GM23248 (cell line): ENCODE data around the gene ITGA11. TPM values are rescaled to one million over a fixed set of nuclear protein-coding genes. Genes with fewer than 3 reads are reported as not detected.
A peak's percentile ranks its signal among the peaks of the same experiment; 100 is the strongest.

Source experiments
- DNase-seq: peaks from one replicate; pipeline ENCODE4 v3.0.0-alpha.2; 2015
- H2AFZ ChIP-seq: fragments of 200-600 bp; sonication (generic); 2 replicates; pipeline ENCODE4 v1.6.1; 2016; ENCODE audit warnings: antibody characterized with exemption
- H3F3A ChIP-seq: fragments of 200-600 bp; sonication (generic); 2 replicates; pipeline ENCODE4 v1.6.1; 2016; ENCODE audit warnings: mild to moderate bottlenecking, antibody characterized with exemption, mixed run types; ENCODE audit not compliant: insufficient read depth
- H3K27ac ChIP-seq: fragments of 200-600 bp; sonication (generic); 2 replicates; pipeline ENCODE4 v1.5.1; 2016; ENCODE audit warnings: mild to moderate bottlenecking
- H3K27me3 ChIP-seq: fragments of 200-600 bp; sonication (generic); replicated peaks from 2 replicates; pipeline ENCODE4 v1.6.1; 2016; ENCODE audit warnings: mild to moderate bottlenecking; ENCODE audit not compliant: insufficient read depth
- H3K36me3 ChIP-seq: fragments of 200-600 bp; sonication (generic); 2 replicates; pipeline ENCODE4 v1.6.1; 2016; ENCODE audit warnings: low read depth, mild to moderate bottlenecking
- H3K4me1 ChIP-seq: fragments of 200-600 bp; sonication (generic); 2 replicates; pipeline ENCODE4 v1.6.1; 2016; ENCODE audit warnings: mild to moderate bottlenecking; ENCODE audit not compliant: insufficient read depth
- H3K4me2 ChIP-seq: fragments of 200-600 bp; sonication (generic); one replicate; pipeline ENCODE4 v1.6.1; 2016; ENCODE audit warnings: mild to moderate bottlenecking; ENCODE audit not compliant: unreplicated experiment
- H3K4me3 ChIP-seq: fragments of 200-600 bp; sonication (generic); 2 replicates; pipeline ENCODE4 v1.5.1; 2016; ENCODE audit warnings: mild to moderate bottlenecking
- H3K79me2 ChIP-seq: fragments of 200-600 bp; sonication (generic); 2 replicates; pipeline ENCODE4 v1.6.1; 2016; ENCODE audit warnings: mild to moderate bottlenecking; ENCODE audit not compliant: insufficient read depth
- H3K9ac ChIP-seq: fragments of 200-600 bp; sonication (generic); 2 replicates; pipeline ENCODE4 v1.6.1; 2016; ENCODE audit warnings: mild to moderate bottlenecking
- H3K9me2 ChIP-seq: fragments of 200-600 bp; sonication (generic); 2 replicates; pipeline ENCODE4 v1.6.1; 2016; ENCODE audit warnings: mixed run types, mild to moderate bottlenecking, moderate library complexity; ENCODE audit not compliant: insufficient read depth
- H3K9me3 ChIP-seq: fragments of 200-600 bp; sonication (generic); one replicate; pipeline ENCODE4 v1.6.1; 2017; ENCODE audit warnings: low read depth
- H4K20me1 ChIP-seq: fragments of 200-600 bp; sonication (generic); 2 replicates; pipeline ENCODE4 v1.6.0; 2016; ENCODE audit not compliant: insufficient read depth
- EZH2 ChIP-seq: fragments of 200-600 bp; sonication (generic); IDR thresholded peaks from 2 replicates; pipeline ENCODE4 v1.6.1; 2018; ENCODE audit warnings: antibody characterized with exemption, mild to moderate bottlenecking; ENCODE audit not compliant: insufficient read depth, poor library complexity, severe bottlenecking
- EZH2phosphoT487 ChIP-seq: fragments of 200-600 bp; sonication (generic); IDR thresholded peaks from 2 replicates; pipeline ENCODE4 v1.6.1; 2018; ENCODE audit warnings: antibody characterized with exemption, moderate library complexity, mild to moderate bottlenecking, low read depth; ENCODE audit not compliant: insufficient read depth
- WGBS, 2 experiments: methylation state at CpG; one replicate each; pipeline ENCODE4 v1.1.6; 2015 to 2017; ENCODE audit warnings: low lambda C conversion rate in 2 of 2, low coverage in 1 of 2; ENCODE audit errors: missing lambda C conversion rate in 2 of 2; 5-methylcytosine and 5-hydroxymethylcytosine counted together
- in situ Hi-C: fragments of 300-500 bp; cut with MboI; formaldehyde crosslinking; loops from 2 replicates; pipeline ENCODE4 v1.15.0; 2020
- polyA plus RNA-seq: library from polyadenylated mRNA; unstranded; fragments of >200 nt; fragmentation: Nextera tagmentation; extraction: Ambion mirVana; gene quantifications from 2 replicates; pipeline ENCODE4 v1.2.1, GENCODE V29; 2016
- total RNA-seq: library from RNA; depleted of rRNA; stranded (reverse); fragments of >200 nt; shearing (Covaris generic); gene quantifications from 2 replicates; pipeline ENCODE4 v1.2.3, GENCODE V29; 2014

ITGA11 gene
- total and polyA plus RNA-seq, 2 experiments from 2014 or later = 312 to 352 TPM

DNA sequence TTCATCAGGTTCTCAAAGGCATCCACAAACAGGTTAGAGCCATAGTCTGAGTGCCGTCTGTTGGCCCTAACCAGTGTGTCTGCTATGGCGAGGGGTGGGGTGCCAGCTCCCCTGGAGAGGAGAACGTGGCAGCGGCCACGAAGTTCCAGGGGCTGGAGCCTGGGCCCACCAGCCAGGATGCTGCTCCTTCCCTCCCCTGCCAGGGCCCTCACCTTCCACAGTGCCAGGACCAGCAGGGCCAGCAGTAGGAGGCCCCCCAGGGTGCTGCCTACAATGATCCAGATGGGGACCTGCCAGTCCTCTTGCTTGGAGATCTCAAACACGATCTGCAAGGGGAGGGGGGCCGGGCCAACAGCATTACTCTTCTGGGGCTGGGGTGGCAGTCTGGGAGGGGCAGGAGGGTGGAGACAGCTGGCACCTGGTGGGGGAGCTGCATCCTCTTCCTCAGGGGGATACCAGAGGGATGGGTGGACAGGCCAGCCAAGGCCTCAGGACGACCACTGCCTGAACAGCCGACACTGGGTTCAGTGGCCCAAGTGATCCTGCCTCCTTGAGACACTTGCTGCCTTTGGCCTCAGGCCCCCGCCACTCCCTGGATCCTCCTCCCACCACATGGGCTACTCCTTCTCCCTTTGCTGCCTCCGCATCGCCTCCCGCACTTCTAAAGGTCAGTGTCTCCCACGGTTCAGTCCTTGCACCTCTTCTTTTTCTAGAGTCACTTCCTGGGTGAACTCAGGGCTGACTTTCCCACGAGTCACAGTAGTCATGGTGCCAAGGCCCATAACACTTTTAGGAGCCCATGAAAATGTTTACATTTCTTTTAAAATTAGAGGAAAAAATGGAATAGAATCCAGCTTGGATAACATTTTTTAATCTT is 128.2 kb downstream of the ITGA11 start:
- Histone ChIP-seq H3K27ac (peak overlapping the region; percentile 50), H3K9ac (peak overlapping the region; percentile 34; the same call in 1 of the 2 replicates), H3K79me2 (0 out of 2 replicates have a peak, but pooled peaks cover 2% of the 10 kb centered on the region), H3K4me2 (no peak overlapping the region), H3K9me3 (no peaks in the 10 kb centered on the region), H3K4me1 (peaks cover 30% of the 10 kb centered on the region), H3F3A (peaks cover 50% of the 10 kb centered on the region), H3K27me3 (no peaks in the 10 kb centered on the region), H3K4me3 (no peak overlapping the region), H3K9me2 (no peaks in the 10 kb centered on the region), H4K20me1 (no peaks in the 10 kb centered on the region), H2AFZ (no peak overlapping the region), H3K36me3 (peaks cover 35% of the 10 kb centered on the region)
- TF ChIP-seq EZH2 (no peak), EZH2phosphoT487 (no peak)
- WGBS, 2 experiments = 78 to 80% methylated on average over 15 of the region's 15 CpGs
- peak; percentile 57 for DNase-seq
- in situ Hi-C loops = loop anchor here (10.0 kb wide), 1 partner anchor 241 kb away; no protein-coding TSS in a partner anchor

DNA sequence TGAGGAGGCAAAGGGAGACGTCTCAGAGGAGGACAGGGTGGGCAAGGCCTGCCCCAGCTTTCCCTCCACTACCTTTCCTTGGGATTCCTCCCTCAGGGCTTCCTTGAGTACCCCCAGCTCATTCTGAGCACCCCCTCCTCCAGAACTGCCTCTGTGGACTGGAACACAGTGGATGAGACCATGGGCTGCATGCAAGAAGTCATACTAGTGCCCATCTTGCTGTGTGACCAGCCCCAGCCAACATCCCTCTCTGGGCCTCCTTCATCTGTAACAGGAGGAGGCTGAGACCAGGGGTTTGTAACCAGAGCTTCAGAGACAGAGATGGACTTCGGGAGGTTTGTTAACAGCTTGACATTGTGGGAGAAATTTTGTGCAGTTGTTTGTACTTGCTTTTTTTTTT is 128.8 kb downstream of the ITGA11 start:
- Histone ChIP-seq H3K27me3 (no peaks in the 10 kb centered on the region), H3K79me2 (peaks cover 9% of the 10 kb centered on the region; the same call in 1 of the 2 replicates), H2AFZ (no peak overlapping the region), H3K4me3 (no peak overlapping the region), H3K9me2 (no peaks in the 10 kb centered on the region), H3K4me2 (no peak overlapping the region), H3K9ac (no peak overlapping the region), H3K27ac (no peak overlapping the region), H3K36me3 (peaks cover 37% of the 10 kb centered on the region), H3K4me1 (peaks cover 33% of the 10 kb centered on the region), H3F3A (peaks cover 52% of the 10 kb centered on the region), H3K9me3 (no peaks in the 10 kb centered on the region), H4K20me1 (no peaks in the 10 kb centered on the region)
- TF ChIP-seq EZH2phosphoT487 = no peak
- no peak for TF ChIP-seq EZH2
- WGBS, 2 experiments = 30 to 36% methylated on average over 2 of the region's 2 CpGs
- in situ Hi-C loops = loop anchor here (10.0 kb wide), 1 partner anchor 242 kb away; no protein-coding TSS in a partner anchor
- DNase-seq = no peak

DNA sequence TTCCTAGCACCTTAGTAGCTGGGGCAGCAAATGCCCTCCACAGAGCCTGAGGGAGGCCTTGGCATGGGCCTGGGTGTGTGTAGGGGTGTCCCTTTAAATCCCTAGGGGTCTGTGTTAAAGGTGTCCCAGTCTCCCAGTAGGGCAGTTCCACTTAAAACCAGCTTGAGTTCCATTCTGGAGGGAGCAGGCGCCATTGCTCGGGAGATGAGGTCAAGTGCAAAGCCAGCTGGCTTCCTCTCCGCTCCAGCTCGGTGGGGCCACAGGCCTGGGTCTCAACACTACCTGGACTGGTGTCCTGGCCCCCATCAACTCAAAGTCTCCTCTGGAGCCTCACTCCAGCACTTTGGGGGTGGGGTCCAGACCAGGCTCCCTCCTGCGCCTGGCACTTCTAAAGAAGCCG is 129.2 kb downstream of the ITGA11 start:
- Histone ChIP-seq H3K27ac (no peak overlapping the region), H3K27me3 (no peaks in the 10 kb centered on the region), H3K36me3 (peaks cover 37% of the 10 kb centered on the region), H4K20me1 (no peaks in the 10 kb centered on the region), H3K9me2 (no peaks in the 10 kb centered on the region), H3K4me3 (no peak overlapping the region), H3K4me2 (no peak overlapping the region), H3K79me2 (peaks cover 13% of the 10 kb centered on the region), H3K9ac (no peak overlapping the region), H3K4me1 (peaks cover 33% of the 10 kb centered on the region), H3K9me3 (no peaks in the 10 kb centered on the region), H3F3A (peaks cover 52% of the 10 kb centered on the region), H2AFZ (no peak overlapping the region)
- in situ Hi-C loops = loop anchor here (10.0 kb wide), 1 partner anchor 242 kb away; no protein-coding TSS in a partner anchor
- TF ChIP-seq EZH2 (no peak), EZH2phosphoT487 (no peak)
- DNase-seq = no peak
- WGBS, 2 experiments = 98% methylated on average over 6 of the region's 6 CpGs

DNA sequence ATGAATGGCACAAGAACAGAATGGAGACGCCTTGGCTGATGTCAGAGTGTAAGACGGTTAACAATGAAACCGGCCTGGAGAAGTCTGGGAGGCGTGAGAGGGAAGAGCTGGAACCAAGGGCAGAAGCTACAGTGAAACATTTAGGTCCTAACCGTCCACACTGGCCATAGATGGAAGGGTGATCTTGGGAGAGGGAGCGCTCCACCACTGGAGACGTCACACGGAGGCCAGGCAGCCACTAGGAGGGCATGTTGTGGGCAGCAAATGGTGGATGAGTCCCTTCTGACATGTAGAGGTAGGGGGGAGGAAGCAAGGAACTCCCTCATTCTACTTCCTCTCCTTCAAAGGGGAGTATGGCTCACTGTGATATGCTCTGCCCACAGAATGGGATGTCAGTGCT is 130.7 kb downstream of the ITGA11 start:
- Histone ChIP-seq H3K36me3 (peaks cover 42% of the 10 kb centered on the region), H3F3A (peaks cover 57% of the 10 kb centered on the region), H3K9ac (no peak overlapping the region), H3K4me1 (peaks cover 30% of the 10 kb centered on the region), H4K20me1 (no peaks in the 10 kb centered on the region), H3K27me3 (no peaks in the 10 kb centered on the region), H3K4me3 (no peak overlapping the region), H3K79me2 (peaks cover 27% of the 10 kb centered on the region), H3K9me2 (no peaks in the 10 kb centered on the region), H3K9me3 (no peaks in the 10 kb centered on the region), H3K27ac (no peak overlapping the region), H3K4me2 (no peak overlapping the region), H2AFZ (no peak overlapping the region)
- DNase-seq = no peak
- TF ChIP-seq EZH2phosphoT487 (no peak), EZH2 (no peak)
- WGBS, 2 experiments = 81% methylated on average over 8 of the region's 8 CpGs
- in situ Hi-C loops = loop anchor here (10.0 kb wide), 1 partner anchor 244 kb away; no protein-coding TSS in a partner anchor
